HS-5 (cell line): ENCODE results near the gene SPAG16.

Experiments
- DNase-seq: peaks from one replicate; pipeline ENCODE4 v3.0.0-alpha.2; 2012; ENCODE audit warnings: low read depth

Gene SPAG16

DNA sequence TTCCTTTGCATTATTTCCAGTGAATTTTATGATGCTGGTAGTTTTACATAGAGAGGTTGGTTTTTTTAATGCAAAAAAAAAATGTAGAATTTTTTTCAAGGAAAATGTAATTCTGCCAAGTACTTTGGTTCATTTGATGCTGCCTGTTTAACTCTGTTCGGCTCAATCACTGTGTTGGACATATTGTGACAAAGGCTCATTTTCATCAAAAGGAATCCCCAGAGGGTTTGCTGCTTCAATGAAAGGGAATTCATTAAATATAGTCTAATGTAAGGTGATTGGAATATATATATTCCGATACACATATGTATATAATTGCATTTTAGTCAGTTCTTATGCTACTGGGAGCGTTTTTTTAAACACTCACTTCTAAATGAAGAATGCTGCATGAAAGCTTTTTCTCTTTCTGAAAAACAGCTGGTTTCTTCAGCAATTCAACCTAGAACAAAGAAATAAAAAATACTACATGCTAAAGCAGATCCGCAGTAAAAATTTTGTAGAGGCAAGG lies 812.0 kb downstream of the SPAG16 start:
- DNase-seq, result no peak

DNA sequence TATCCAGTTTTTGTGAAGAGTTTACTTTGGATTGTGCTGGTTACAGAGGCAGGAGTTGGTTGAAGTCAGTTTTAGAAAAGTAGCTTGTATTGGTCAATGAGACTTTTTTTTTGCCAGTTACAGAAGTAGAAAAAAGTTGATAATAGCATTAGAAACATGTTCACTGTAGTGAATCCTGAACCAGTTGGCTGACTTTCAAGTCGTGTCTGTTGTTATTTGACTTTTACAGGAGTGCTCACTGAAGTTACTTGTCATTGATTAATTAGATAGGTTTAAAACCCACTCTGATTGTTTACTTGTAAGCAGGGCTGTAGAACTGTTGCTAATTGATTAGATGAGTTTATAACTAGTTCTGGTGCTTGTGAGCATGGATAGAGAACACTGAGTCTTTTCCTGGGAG lies 814.5 kb downstream of the SPAG16 start:
- DNase-seq, result no peak

DNA sequence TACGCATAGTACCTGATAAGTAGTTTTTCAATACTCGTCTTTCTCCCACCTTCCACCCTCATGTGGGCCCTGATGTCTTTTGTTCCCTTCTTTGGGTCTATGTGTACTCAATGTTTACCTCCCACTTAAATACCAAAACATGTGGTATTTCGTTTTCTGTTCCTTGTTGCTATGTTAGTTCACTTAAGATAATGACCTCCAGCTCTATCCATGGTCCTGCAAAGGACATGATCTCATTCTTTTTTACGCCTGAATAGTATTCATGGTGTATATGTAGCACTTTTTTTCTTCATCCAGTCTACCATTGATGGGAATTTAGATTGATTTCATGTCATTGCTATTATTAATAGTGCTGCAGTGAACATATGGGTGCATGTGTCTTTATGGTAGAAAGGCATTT lies 816.2 kb downstream of the SPAG16 start:
- no peak for DNase-seq

DNA sequence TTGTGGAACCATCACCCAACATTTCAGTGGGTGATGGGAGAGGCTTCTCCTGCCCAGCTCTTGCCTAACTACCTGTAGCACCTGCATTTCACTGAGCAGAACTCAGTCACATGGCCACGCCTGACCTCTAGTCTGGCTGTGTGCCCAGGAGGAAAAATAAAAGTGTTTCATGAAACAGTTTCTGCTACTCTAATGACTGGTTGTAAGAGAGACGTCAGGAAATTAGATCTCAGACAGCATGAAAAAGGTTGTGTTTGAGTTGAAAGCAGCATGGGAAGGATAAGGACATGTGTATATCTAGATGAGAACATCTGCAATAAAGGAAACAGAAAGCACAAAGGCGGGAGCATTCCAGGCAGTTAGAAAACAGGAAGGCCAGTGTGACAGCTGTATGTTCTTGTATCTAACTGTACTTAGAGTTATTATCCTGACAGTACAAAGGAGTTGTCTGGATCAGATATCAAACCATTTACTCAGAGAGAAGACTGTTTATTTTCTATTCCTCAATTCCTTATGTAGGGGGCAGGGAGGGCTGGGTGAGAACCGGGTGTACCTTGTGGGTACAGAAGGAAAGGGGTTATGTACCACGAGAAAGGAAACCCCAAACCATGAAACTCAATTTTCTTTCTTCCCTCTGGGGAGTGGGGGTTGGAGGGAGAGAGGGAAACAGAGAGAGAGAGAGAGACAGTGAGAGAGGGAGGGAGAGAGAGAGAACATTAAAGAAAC lies 819.2 kb downstream of the SPAG16 start:
- DNase-seq, result no peak

DNA sequence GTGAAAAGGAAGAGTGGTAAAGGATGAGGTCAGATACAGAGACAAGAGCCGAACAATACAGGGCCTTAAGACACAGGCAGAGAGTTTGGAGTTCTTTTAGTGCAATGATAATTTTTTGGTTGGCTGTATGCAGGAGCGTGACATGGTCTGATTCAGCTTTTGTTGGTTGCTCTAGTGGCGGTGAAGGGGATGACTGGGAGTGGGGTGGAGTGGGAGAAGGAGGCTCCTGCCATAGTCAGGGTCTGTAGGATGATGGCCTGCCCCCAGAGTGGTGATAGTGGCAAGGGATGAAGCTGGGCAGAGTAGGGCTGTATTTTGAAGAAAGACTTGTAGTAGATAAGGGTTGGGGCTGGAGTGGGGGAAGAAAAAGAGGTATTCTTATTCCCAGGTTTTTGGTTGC lies 820.0 kb downstream of the SPAG16 start:
- DNase-seq, result no peak

DNA sequence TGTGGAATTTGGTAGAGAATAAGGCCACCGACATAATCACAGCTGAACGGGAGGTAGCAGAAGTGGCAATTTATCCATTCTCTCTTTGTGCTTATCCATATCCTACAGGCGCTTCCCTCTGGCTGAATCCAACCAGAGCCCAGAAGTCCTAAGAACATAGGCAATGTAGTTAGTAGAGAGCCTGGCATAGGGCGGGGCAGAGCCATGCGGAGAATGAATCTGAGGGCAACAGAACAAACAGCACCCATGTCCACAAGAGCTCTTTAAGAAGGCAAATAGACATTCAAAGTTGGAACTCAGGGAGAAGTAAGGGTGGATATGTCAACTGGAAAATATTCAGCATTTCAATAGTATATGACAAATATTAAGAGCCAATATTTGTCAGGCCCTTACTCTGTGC lies 820.7 kb downstream of the SPAG16 start:
- DNase-seq, result no peak

DNA sequence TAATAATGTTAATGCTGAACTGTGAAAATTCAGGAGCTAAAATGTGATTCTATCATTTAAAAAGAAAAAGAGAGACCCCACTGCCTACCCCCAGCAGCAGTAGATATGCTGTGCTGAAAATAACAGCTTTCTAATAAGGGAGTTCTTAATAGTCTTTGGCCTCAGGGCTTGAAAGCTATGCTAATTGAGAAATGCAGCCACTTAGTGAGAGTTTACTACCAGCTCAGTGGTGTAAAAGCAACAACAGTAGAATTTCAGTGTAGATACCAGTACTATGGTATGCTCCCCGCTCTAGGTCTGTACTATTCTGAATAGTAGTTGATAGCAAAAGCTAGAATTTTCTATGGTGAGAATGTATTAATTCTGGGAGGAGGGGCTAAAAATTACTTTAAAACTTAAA lies 823.5 kb downstream of the SPAG16 start:
- DNase-seq, result no peak

DNA sequence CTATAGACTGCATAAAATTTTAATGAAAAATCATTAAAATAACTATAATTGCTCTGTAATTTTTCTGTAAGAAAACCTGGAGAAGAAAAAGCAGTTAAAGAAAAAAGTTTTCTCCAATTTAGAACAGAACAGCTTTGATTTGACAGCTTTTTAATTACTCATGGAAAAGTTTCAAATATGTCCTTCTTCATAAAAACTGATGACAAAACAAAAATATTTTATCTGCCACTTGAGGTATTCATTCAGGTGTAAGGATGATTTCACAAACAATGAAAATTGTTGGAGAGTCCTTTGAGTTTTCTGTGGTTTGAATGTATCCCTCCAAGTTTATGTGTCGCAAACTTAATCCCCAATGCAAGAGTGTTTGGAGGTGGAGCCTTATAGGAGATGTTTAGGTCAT lies 824.3 kb downstream of the SPAG16 start:
- DNase-seq, result no peak

DNA sequence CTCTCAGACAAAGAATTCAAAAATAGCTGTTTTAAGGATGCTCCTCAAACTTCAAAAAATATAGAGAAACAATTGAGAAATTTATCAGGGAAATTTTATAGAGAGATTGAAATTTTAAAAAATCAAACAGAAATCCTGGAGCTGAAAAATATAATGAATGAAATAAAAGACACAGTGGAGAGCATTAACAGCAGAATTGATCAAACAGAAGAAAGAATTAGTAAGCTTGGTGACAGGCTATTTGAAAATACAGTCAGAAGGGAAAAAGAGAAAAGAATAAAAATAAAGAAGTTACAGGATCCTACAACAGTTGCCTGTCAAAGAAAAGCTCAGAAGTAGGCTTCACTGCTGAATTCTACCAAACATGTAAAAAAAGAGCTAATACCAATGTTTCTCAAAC lies 832.8 kb downstream of the SPAG16 start:
- DNase-seq, result no peak

DNA sequence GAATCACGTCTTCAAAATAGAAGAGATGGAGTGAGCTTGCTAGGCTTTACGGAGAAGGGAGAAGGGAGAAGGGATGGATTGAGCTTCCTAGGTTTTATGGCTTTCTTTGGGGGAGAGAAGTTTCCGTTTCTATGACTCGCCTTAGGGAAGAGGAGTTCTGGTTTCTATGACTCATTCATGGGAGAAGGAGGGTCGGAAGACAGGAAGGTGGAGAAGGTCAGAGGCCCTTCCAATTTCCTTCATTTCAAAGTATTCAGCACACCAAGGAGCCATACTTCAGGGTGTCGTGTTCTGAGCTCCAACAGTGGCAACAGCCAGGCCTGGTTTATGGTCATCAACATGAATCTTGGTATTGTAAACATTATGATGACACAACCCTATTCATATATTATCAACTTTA lies 841.9 kb downstream of the SPAG16 start:
- DNase-seq, result peak; percentile 66

DNA sequence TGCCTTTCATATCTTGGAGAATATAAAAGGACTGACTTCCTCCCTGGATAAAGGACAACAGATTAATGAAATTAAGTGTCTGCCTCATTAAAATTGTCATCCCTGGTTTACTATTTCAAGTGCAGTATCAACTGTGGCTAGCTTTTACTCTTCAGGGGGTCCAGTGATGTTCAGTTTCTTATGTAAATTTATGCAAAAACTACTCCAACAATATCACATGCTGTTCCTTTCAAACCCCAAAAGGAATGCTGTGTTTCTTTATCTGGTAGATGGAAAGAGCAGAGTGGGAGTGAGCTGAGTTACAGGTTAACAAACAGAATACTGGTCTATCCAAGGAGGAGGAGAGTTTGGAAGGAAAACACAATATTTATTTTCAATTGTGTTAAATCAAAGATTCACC lies 842.9 kb downstream of the SPAG16 start:
- DNase-seq, result no peak

DNA sequence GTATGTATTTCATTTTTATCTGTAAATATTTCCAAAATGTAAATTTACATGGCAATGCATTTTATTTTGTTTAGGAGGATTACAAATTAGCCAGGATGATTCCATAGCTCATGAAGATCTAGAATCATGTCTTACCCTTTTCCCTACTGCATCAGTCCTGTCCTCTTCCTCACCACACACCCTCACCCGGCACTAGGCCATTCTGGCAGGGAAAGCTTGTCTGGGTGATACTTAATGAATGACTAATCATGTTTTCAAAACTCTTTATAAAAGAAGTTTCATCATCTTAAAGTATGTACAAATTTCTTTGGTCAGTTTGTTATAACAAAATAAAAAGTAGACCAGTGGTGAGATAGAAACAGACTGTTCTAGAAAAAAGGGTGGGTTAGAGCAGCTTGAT lies 843.3 kb downstream of the SPAG16 start:
- DNase-seq, result peak; percentile 30

DNA sequence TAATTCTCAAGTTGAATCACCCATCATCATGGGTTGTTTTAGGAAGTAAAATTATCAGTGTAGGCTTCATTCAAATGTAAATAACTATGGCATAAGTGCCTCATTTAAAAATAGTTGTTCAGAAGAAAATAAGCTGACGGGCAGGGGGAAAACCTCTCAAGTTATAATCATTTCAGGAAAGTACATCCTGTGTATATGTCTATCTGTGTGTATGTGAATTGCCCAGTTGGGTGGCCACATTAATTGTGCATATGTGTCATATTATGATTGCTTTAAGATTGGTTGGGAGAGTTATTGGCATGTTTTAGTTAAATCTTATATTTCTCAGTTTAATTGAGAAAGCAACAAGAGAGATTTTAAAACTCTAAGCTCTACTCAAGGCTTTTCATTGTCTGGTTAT lies 843.8 kb downstream of the SPAG16 start:
- no peak for DNase-seq

DNA sequence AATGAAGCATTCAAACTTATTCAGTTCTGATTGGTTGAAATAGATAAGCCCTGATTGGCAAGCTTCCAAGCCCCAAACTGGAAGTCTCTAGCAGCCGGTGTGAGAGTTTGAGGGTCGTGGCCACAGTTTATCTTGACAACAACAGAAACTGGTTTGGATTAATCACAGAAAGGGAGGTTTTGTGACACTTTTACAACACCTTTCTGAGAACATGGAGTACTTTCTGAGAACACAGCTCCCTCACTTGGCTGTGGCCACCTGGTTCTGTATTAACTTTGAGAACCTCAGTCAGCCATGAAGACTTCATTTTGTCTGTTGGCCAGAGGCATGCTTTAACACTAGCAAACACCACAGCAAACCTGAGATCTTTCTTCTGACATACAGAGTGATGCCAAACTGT lies 845.9 kb downstream of the SPAG16 start:
- no peak for DNase-seq

DNA sequence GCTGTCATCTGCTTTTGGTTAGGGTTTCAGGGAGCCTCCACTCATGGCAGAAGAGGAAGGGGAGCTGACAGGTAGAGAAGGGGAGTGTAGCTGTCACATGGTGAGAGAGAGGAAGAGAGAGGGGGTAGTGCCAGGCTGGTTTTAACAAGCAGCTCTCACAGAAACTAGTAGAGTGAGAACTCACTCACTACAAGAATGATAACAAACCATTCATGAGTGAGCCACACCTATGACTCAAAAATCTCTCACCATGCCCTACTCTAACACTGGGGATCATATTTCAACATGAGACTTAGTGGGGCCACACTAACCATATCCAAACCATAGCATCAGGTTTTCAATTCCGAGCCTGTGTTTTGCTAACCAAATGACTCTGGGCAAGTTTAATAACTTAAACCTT lies 851.7 kb downstream of the SPAG16 start:
- no peak for DNase-seq

DNA sequence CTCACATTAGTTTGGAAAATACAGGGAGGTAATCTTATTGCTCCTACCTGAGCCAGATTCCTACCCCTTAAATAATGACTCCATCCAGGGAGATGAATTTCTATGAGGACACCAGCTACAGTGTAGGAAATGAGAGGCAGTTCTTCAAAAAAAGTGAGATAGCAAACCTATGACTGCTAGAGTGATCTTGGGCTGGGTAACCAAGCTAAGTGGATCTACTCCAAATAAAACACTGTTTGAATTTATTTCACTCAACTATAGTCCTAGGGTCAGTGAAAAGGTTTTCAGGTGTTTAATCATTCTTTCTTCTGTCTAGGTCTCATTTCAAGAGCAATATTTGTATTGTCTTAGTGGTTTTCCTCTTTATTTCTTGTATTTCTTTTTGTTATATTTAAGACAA lies 854.5 kb downstream of the SPAG16 start:
- DNase-seq, result no peak

DNA sequence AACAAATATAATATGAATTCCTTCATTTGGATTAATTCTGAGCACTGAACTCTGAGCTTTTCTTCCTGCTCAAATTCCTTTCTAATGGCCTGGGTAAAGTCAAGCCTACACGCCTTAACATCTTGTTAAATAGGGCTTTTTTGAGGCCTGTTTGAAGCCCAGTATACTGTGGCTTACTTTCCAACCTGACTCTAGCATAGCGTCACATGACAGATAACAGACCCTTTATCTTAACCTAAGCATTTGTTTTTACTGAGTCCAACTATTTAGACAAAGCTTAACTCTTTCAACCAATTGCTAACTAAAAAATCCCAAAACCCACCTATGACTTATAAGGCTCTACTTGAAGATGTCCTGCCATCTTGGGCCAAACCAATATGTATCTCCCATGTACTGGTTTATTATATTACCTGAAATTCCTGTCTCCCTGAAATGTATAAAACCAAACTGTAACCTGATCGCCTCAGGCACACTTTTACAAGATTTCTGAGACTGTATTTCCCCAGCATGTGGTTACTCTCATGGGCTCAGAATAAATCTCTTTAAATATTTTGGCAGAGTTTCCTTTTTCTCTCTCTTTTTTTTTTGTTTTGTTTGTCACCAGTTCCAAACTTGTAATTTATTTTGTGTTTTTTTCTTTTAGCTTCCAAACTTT lies 855.5 kb downstream of the SPAG16 start:
- no peak for DNase-seq

DNA sequence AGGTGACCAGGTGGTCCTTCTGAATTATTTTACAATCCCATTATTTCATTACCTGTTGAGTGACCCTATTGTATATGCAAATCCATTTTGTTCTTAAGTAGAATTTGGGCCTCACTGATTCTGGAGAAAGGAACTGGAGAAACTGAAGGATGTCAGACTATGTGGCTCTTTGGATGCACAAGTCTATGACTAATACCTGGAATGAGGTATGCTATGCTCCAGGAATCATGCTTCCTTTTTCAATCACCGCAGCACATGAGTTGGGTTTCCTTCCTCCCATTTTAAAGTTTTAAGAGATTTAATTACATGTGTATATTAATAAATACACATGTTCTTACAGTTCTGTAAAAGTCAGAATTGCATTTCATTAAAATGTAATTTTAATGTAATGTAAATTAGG lies 872.7 kb downstream of the SPAG16 start:
- no peak for DNase-seq

DNA sequence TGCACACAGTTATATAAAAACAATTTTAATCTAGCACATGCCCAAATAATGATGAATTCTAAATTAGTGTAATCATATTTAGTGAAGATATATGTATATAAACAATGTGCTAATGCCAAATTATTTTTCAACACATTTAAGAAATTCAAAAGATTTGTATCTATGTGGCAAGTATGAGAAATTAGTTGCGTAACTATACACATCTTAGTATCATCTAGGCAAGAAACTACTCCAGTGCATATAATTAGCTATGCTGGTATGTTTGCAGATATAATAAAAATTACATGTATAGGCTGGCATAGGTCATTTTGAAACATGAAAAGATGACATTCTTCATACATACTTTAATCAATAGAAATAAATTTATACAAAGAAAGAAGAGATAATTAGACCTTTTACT lies 874.6 kb downstream of the SPAG16 start:
- no peak for DNase-seq

DNA sequence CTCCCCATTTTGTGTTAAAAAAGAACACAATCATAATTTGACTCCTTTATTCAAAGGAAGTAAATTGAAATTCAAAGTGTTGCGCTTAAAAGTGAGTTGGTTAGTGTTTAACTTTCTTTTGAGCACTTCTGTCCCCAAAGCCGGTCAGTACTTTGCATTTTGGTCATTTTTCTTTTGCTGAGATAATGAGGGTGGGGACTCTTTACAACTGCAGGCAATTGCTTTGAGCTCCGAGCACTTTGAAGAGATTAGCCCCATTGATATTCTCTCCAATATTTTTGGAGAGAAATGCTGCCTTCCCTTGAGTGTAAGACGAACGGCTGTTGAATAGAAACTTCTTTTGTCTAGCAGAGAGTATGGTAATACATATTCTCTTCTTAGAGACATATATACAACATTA lies 885.0 kb downstream of the SPAG16 start:
- no peak for DNase-seq

DNA sequence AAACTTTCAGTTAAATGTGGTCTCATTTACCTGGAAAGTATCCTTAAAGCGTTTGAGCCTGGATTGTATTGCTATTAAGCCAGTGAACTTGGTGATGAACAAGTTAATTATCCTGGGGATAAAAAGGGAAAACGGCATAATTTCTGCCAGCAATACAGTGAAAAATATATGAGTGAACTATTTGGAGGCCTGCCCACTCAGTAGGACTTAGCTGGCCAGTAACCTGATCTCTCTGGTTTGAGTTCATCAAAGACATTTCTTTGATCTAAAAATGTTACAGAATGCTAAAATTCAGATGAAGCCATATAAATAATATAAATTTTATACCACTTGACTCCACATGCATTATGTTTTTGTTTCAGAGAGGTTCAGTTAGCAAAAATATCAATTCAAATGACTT lies 885.5 kb downstream of the SPAG16 start:
- DNase-seq, result no peak

DNA sequence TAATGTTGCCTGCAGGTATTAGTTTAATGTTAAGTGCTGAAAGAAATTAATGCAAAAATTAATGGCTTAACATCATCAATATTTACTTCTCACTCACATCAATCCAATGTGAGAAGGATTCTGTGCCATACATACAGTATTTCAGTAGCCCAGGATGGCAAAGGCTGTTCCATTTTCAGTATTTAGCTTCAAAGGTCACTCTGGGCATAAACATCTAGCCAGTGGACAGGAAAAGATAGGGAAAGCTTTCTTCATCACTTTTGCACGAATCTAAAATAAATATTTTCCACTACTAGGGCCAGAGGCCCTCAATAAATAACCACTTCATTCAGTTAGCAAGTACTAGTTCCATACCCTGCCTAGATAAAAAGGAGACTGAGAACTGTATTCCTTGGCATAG lies 890.3 kb downstream of the SPAG16 start:
- DNase-seq, result no peak

DNA sequence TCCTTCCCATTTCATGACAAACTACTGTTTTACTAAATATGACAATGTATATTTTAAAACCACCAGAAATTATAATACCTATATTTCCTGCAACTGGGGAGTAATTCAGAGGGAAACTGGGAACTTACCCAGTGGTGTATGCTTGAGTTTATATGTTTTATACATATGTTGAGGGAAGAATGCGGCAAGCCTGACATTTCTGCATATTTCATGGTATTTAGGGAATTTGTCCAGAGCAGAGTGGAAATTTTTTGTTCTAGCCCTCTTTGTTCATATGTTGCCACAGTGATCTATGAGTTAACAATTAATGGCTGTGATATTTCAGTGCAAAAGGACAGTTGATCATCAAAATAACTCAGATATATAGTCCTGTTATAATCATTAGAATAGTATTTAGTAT lies 895.8 kb downstream of the SPAG16 start:
- no peak for DNase-seq

DNA sequence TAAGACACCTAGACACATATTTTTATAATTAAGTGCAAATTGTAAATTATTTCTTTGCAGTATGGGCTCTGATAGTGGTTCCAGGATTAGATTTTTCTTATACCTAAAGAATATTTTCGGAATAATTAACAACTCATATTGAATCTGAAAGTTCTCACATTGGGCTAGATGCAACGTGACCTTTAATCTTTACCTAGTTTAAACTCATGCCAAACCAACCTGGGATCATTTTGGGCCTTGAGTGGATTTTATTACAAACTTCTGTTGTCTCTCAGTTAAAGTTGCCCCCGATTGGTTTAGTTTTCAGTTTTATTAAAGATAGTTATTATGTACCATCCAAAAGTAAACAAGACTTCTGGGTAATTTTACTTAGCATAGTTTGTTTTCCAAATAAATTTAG lies 896.4 kb downstream of the SPAG16 start:
- no peak for DNase-seq
